ENCODE measurements around the gene KIF1A.

KIF1A gene

DNA sequence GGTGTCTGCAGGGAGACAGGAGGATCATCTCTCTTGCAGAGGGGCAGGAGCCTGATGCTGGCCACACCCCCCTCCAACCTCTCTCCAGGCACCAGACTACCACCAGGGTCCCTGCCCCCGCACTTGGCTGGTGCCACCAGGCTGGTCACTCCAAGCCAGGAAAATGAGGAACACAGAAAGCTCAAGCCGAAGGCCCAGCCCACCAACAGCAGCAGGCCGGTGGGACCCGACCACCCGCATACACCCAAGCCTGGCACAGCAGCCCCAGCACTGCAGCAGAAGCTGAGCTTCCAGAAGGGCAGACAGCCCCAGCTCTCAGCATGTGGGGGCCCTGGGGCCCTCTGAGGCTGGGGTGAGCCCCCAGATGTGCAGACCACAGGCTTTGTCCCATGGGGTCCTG is 52.7 kb downstream of the KIF1A start:
- Histone ChIP-seq H3K27me3 (ENCODE audit: control insufficient read depth, insufficient read depth, low read length) (no peaks in the 10 kb centered on the region), H3K27ac (ENCODE audit: low read depth, low read length) (no peak overlapping the region), H3K4me1 (ENCODE audit: control insufficient read depth, insufficient read depth, low read length) (no peaks in the 10 kb centered on the region), H3K9ac (ENCODE audit: low read depth, low read length) (no peak overlapping the region), H3K9me3 (ENCODE audit: control insufficient read depth, insufficient read depth, low read length) (no peaks in the 10 kb centered on the region), H3K36me3 (ENCODE audit: control insufficient read depth, insufficient read depth, low read length) (peaks cover 98% of the 10 kb centered on the region), H3K4me3 (ENCODE audit: low read depth, low read length) (no peak overlapping the region)

DNA sequence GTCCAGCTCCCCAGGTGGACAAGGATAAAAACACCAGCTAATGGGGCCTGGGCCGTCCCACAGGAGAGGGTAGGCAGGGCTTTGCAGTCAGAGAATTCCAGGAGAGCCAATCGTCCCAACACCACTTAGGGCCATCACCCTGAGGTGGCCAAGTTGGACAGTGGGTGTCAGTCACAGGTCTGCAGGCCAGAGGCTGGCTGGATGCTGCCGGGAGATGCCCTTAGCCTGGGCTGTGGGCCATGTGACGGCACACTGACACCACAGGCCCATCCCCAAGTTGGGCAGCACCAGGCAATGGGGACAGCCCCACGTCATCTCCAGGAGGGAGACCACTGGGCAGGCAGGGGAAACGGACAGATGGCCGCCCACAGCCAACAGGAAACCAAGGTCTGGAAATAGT is 53.9 kb downstream of the KIF1A start:
- Histone ChIP-seq H3K9me3 (ENCODE audit: control insufficient read depth, insufficient read depth, low read length) (no peaks in the 10 kb centered on the region), H3K4me3 (ENCODE audit: low read depth, low read length) (no peak overlapping the region), H3K27me3 (ENCODE audit: control insufficient read depth, insufficient read depth, low read length) (no peaks in the 10 kb centered on the region), H3K9ac (ENCODE audit: low read depth, low read length) (no peak overlapping the region), H3K4me1 (ENCODE audit: control insufficient read depth, insufficient read depth, low read length) (no peaks in the 10 kb centered on the region), H3K36me3 (ENCODE audit: control insufficient read depth, insufficient read depth, low read length) (peaks cover 98% of the 10 kb centered on the region), H3K27ac (ENCODE audit: low read depth, low read length) (no peak overlapping the region)

DNA sequence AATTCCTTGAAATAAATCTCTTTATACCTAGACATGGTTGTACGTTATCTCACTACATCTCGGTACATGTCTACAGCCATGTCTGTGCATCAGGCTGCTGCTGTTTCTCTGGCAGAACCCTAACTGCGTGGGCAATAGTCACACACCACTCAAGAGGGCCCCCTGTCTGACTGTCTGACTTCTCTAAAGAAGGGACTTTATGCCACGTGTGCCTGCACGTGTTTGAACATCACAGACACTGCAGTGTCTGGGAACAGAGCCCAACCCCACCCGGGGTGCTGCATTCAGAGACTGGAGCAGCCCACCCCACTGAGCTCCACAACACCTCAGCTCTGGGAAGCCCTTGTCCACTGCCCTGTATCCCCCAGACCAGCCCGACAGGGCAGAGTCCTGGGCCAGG is 55.0 kb downstream of the KIF1A start:
- no peaks in the 10 kb centered on the region for H3K4me1 ChIP-seq (ENCODE audit: control insufficient read depth, insufficient read depth, low read length)
- no peak overlapping the region for H3K9ac ChIP-seq (ENCODE audit: low read depth, low read length)
- H3K36me3 ChIP-seq (ENCODE audit: control insufficient read depth, insufficient read depth, low read length): peaks cover 98% of the 10 kb centered on the region
- no peak overlapping the region for H3K4me3 ChIP-seq (ENCODE audit: low read depth, low read length)
- H3K27ac ChIP-seq (ENCODE audit: low read depth, low read length): no peak overlapping the region
- H3K27me3 ChIP-seq (ENCODE audit: control insufficient read depth, insufficient read depth, low read length): no peaks in the 10 kb centered on the region
- no peaks in the 10 kb centered on the region for H3K9me3 ChIP-seq (ENCODE audit: control insufficient read depth, insufficient read depth, low read length)

DNA sequence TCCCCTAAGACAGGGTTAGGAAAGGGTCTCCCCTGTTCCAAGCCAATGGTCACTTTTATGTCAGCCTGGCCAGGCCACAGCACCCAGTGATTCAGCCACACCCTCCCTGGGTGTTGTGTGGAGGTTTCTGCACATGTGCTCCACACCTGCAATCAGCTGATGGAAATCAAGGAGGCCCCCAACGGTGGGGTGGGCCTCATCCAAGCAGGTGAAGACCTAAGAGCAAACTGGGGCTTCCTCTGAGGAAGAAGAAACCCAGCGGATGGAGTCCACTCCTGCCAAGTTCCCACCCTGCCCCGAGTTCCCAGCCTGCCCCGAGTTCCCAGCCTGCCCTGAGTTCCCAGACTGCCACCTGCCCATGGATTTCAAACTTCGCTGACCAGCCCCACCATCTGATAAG is 55.4 kb downstream of the KIF1A start:
- peaks cover 98% of the 10 kb centered on the region for H3K36me3 ChIP-seq (ENCODE audit: control insufficient read depth, insufficient read depth, low read length)
- no peaks in the 10 kb centered on the region for H3K9me3 ChIP-seq (ENCODE audit: control insufficient read depth, insufficient read depth, low read length)
- H3K9ac ChIP-seq (ENCODE audit: low read depth, low read length): no peak overlapping the region
- H3K27ac ChIP-seq (ENCODE audit: low read depth, low read length): no peak overlapping the region
- H3K4me3 ChIP-seq (ENCODE audit: low read depth, low read length): no peak overlapping the region
- no peaks in the 10 kb centered on the region for H3K27me3 ChIP-seq (ENCODE audit: control insufficient read depth, insufficient read depth, low read length)
- H3K4me1 ChIP-seq (ENCODE audit: control insufficient read depth, insufficient read depth, low read length): no peaks in the 10 kb centered on the region

DNA sequence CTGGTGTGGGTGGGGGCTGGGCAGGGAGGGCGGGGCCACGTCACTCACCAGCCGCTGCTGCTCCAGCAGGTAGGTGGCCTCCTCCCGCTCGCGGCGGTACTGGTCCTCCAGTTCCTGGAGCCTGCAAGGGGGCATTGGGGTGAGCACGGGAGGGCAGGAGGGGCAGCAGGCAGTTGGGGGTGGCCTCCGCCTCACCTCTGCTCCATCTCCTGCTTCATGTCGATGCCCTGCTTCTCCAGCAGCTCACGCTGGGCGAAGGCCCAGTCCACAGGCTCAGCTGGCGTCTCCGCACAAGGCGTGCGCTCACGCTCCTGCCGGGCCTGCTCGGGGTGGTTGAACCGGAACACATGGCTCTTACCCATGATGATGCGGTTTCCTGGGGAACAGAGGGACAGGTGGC is 57.0 kb downstream of the KIF1A start:
- Histone ChIP-seq H3K36me3 (ENCODE audit: control insufficient read depth, insufficient read depth, low read length) (peaks cover 98% of the 10 kb centered on the region), H3K27ac (ENCODE audit: low read depth, low read length) (no peak overlapping the region), H3K9me3 (ENCODE audit: control insufficient read depth, insufficient read depth, low read length) (no peaks in the 10 kb centered on the region)

DNA sequence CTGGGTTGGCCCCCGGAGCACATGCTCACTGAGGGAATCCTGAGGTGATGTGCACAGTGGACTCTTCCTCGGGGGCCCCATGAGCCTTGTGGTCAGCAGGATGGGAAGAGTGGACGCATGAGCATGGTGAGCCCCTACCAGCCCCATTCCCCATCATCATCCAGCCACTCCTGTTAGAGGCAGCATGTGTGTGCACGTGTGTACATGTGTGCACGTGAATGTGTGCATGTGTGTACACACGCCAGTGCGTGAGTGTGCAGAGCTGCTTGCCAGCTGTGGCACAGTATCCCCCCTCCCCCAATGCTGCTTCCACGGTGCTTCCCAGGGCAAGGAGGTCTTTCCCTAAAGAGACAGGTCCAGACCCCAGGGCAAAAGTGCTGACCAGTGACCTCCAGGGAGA is 57.8 kb downstream of the KIF1A start:
- Histone ChIP-seq H3K9ac (ENCODE audit: low read depth, low read length) (no peak overlapping the region), H3K9me3 (ENCODE audit: control insufficient read depth, insufficient read depth, low read length) (no peaks in the 10 kb centered on the region), H3K27me3 (ENCODE audit: control insufficient read depth, insufficient read depth, low read length) (no peaks in the 10 kb centered on the region), H3K4me3 (ENCODE audit: low read depth, low read length) (no peak overlapping the region), H3K36me3 (ENCODE audit: control insufficient read depth, insufficient read depth, low read length) (peaks cover 98% of the 10 kb centered on the region), H3K27ac (ENCODE audit: low read depth, low read length) (no peak overlapping the region), H3K4me1 (ENCODE audit: control insufficient read depth, insufficient read depth, low read length) (no peaks in the 10 kb centered on the region)

More for the DNA sequence above, 57.0 kb downstream of the KIF1A start:
- no peaks in the 10 kb centered on the region for H3K4me1 ChIP-seq (ENCODE audit: control insufficient read depth, insufficient read depth, low read length)
- no peak overlapping the region for H3K9ac ChIP-seq (ENCODE audit: low read depth, low read length)
- no peak overlapping the region for H3K4me3 ChIP-seq (ENCODE audit: low read depth, low read length)
- H3K27me3 ChIP-seq (ENCODE audit: control insufficient read depth, insufficient read depth, low read length): no peaks in the 10 kb centered on the region

DNA sequence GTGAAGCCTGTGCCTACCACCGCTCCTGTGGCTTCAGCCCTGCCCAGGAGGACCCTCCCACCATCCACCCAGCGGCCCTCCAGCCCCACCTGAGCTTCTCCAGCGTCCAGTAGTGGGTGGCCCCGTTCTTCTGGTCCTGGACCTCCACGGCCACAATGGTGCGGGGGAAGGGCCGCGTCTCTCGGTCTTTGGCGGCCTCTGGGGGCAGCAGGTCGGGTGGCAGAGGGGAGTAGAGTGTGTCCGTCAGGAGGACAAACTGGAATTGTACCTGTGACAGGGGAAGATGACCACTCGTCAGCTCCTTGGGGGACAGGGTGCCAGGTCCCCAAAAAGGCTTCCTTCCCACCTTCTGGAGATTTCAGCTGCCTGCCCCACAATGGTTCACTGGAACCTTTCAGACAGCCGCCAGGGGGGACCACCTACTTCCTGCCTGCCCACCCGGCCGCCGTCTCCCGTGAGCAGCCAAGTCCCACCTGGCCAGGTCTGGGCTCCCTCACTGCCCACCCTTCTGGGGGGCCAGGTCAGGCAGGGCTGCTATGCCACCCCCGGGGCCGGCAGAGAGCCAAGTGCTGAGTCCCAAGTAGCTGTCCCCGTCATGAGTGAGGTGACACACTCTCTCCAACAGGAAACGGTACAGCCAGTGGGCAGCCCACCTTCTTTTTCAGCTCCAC is 59.3 kb downstream of the KIF1A start:
- Histone ChIP-seq H3K9ac (ENCODE audit: low read depth, low read length) (no peak overlapping the region), H3K27me3 (ENCODE audit: control insufficient read depth, insufficient read depth, low read length) (no peaks in the 10 kb centered on the region), H3K27ac (ENCODE audit: low read depth, low read length) (no peak overlapping the region), H3K4me1 (ENCODE audit: control insufficient read depth, insufficient read depth, low read length) (no peaks in the 10 kb centered on the region), H3K36me3 (ENCODE audit: control insufficient read depth, insufficient read depth, low read length) (peaks cover 98% of the 10 kb centered on the region), H3K9me3 (ENCODE audit: control insufficient read depth, insufficient read depth, low read length) (no peaks in the 10 kb centered on the region), H3K4me3 (ENCODE audit: low read depth, low read length) (no peak overlapping the region)

DNA sequence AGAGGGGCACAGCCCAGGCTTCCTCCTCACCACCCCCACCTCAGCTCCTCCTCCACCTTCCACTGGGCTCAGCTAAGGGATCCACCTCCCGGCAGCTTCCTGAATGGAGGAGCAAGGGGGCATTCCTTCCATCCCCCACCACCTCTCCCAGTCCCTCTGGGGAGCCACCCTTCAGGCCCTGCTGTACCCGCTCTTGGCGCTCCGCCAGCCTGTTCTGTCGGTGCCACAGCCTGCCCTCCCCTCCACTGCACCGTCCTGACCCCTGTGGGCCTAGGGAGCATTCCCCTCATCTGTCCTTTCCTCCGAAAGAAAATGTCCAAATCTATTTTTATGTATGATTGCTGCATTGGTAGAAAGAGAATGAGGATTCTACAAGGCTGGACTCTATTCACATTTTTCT is 59.9 kb downstream of the KIF1A start:
- Histone ChIP-seq H3K9ac (ENCODE audit: low read depth, low read length) (no peak overlapping the region), H3K4me3 (ENCODE audit: low read depth, low read length) (no peak overlapping the region), H3K36me3 (ENCODE audit: control insufficient read depth, insufficient read depth, low read length) (peaks cover 98% of the 10 kb centered on the region), H3K27ac (ENCODE audit: low read depth, low read length) (no peak overlapping the region), H3K4me1 (ENCODE audit: control insufficient read depth, insufficient read depth, low read length) (no peaks in the 10 kb centered on the region), H3K9me3 (ENCODE audit: control insufficient read depth, insufficient read depth, low read length) (no peaks in the 10 kb centered on the region), H3K27me3 (ENCODE audit: control insufficient read depth, insufficient read depth, low read length) (no peaks in the 10 kb centered on the region)

DNA sequence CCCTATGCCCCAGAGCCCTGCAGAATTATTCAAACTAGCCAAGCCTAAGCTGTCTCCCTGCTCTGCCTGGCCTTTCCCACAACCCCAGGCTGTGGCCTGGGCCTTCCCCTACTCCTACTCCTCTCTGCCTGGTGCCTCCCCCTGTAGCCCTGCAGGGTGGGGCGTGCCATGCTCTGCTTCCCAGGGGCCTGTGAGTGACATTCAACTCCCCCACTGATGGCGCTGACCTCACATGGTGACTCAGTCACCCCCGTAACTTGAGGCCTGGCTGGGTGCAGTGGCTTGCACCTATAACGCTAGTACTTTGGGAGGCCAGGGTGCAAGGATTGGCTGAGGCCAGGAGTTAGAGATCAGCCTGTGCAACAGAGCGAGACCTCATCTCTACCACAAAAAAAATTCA is 60.6 kb downstream of the KIF1A start:
- Histone ChIP-seq H3K9me3 (ENCODE audit: control insufficient read depth, insufficient read depth, low read length) (no peaks in the 10 kb centered on the region), H3K4me1 (ENCODE audit: control insufficient read depth, insufficient read depth, low read length) (no peaks in the 10 kb centered on the region), H3K9ac (ENCODE audit: low read depth, low read length) (no peak overlapping the region), H3K27ac (ENCODE audit: low read depth, low read length) (no peak overlapping the region), H3K4me3 (ENCODE audit: low read depth, low read length) (no peak overlapping the region), H3K27me3 (ENCODE audit: control insufficient read depth, insufficient read depth, low read length) (no peaks in the 10 kb centered on the region), H3K36me3 (ENCODE audit: control insufficient read depth, insufficient read depth, low read length) (peaks cover 98% of the 10 kb centered on the region)

DNA sequence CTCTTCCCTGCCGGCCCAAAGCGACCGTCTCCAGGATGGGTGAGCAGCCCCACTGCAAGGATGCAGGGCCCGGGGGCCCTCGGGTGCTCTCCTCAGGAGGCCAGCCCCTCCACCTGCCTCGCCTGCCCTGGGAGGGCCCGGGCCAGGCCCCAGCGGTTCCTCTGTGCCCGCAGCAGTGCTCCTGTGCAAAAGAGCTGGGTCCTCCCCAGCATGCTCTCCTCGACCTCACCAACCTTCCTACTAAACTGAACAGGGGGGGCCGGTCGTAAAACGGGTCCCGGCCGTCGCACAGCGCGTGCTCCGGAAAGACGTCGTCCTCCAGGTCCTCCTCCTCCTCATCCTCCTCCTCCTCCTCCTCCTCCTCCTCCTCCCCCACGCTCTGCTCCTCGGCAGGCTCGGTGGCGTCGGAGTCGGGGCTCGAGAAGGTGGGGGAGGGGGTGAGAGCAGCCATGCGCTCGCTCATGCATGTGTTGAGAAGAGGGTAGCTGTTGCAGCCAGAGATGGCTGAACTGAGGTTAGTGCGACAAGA is 62.9 kb downstream of the KIF1A start:
- H3K36me3 ChIP-seq (ENCODE audit: control insufficient read depth, insufficient read depth, low read length): peaks cover 95% of the 10 kb centered on the region

DNA sequence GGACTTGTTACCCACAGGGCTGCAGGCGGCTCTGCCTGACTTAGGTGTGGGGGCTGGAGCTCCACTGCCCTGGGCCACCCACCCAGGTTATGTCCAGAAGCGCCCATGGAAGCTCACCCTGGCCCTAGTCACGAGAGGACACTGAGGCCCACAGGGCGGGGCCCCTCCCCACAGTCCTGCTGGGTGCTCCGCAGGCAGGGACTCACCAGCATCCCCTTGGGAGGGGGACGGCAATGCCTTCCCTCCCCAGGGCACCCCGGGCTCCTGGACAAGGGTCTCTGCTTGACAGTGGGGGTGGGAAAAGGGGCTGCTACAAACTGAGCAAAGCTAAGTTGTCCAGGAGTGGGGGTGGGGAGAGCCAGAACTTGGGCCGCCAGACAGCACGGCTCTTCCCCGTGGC is 67.8 kb downstream of the KIF1A start:
- no peak overlapping the region for H3K4me3 ChIP-seq (ENCODE audit: low read depth, low read length)
- peaks cover 93% of the 10 kb centered on the region for H3K36me3 ChIP-seq (ENCODE audit: control insufficient read depth, insufficient read depth, low read length)
- no peaks in the 10 kb centered on the region for H3K4me1 ChIP-seq (ENCODE audit: control insufficient read depth, insufficient read depth, low read length)
- no peak overlapping the region for H3K9ac ChIP-seq (ENCODE audit: low read depth, low read length)
- no peaks in the 10 kb centered on the region for H3K27me3 ChIP-seq (ENCODE audit: control insufficient read depth, insufficient read depth, low read length)
- no peaks in the 10 kb centered on the region for H3K9me3 ChIP-seq (ENCODE audit: control insufficient read depth, insufficient read depth, low read length)
- H3K27ac ChIP-seq (ENCODE audit: low read depth, low read length): no peak overlapping the region

More for the DNA sequence above, 62.9 kb downstream of the KIF1A start:
- no peak overlapping the region for H3K27ac ChIP-seq (ENCODE audit: low read depth, low read length)
- no peak overlapping the region for H3K4me3 ChIP-seq (ENCODE audit: low read depth, low read length)
- no peaks in the 10 kb centered on the region for H3K4me1 ChIP-seq (ENCODE audit: control insufficient read depth, insufficient read depth, low read length)
- H3K27me3 ChIP-seq (ENCODE audit: control insufficient read depth, insufficient read depth, low read length): no peaks in the 10 kb centered on the region
- H3K9ac ChIP-seq (ENCODE audit: low read depth, low read length): no peak overlapping the region
- H3K9me3 ChIP-seq (ENCODE audit: control insufficient read depth, insufficient read depth, low read length): no peaks in the 10 kb centered on the region

Data from HUES48 (cell line).